OCI-LY1 (cell line): ENCODE data around the gene IQSEC1.

Experiments
- H2AFZ ChIP-seq: fragments of 200-600 bp; sonication (generic), shearing (Covaris generic); 2 replicates; pipeline ENCODE4 v1.6.0; 2014; ENCODE audit warnings: antibody characterized with exemption, mild to moderate bottlenecking, low read length
- H3F3A ChIP-seq: fragments of 200-600 bp; sonication (generic), shearing (Covaris generic); 2 replicates; pipeline ENCODE4 v1.6.0; 2014; ENCODE audit warnings: mild to moderate bottlenecking, antibody characterized with exemption, low read length, moderate library complexity; ENCODE audit not compliant: insufficient read depth
- H3K27ac ChIP-seq: fragments of 200-600 bp; sonication (generic); 2 replicates; pipeline ENCODE4 v1.5.1; 2014; ENCODE audit warnings: low read length, mixed run types, mild to moderate bottlenecking, low read depth; ENCODE audit not compliant: poor library complexity, severe bottlenecking
- H3K27me3 ChIP-seq: fragments of 200-600 bp; sonication (generic); 2 replicates; pipeline ENCODE4 v1.6.0; 2014; ENCODE audit warnings: antibody characterized with exemption, mild to moderate bottlenecking, low read length, moderate library complexity; ENCODE audit not compliant: insufficient read depth
- H3K36me3 ChIP-seq: fragments of 200-600 bp; sonication (generic); 2 replicates; pipeline ENCODE4 v1.6.1; 2014; ENCODE audit warnings: mild to moderate bottlenecking, antibody characterized with exemption, low read length, moderate library complexity, mixed read lengths; ENCODE audit not compliant: insufficient read depth
- H3K4me1 ChIP-seq: fragments of 200-600 bp; sonication (generic); 2 replicates; pipeline ENCODE4 v1.5.1; 2014; ENCODE audit warnings: mild to moderate bottlenecking, low read length, moderate library complexity; ENCODE audit not compliant: insufficient read depth, severe bottlenecking
- H3K4me2 ChIP-seq: fragments of 200-600 bp; sonication (generic), shearing (Covaris generic); 2 replicates; pipeline ENCODE4 v1.6.1; 2014; ENCODE audit warnings: low read length
- H3K4me3 ChIP-seq: fragments of 200-600 bp; sonication (generic); 2 replicates; pipeline ENCODE4 v1.5.1; 2014; ENCODE audit warnings: low read length, low read depth, mild to moderate bottlenecking, mixed read lengths; ENCODE audit not compliant: poor library complexity, severe bottlenecking
- H3K79me2 ChIP-seq: fragments of 200-600 bp; shearing (Covaris generic); 2 replicates; pipeline ENCODE4 v1.6.1; 2016; ENCODE audit warnings: mixed run types, low read length, mixed read lengths; ENCODE audit not compliant: insufficient read depth
- H3K9ac ChIP-seq: fragments of 200-600 bp; sonication (generic), shearing (Covaris generic); 2 replicates; pipeline ENCODE4 v1.6.1; 2014; ENCODE audit warnings: mild to moderate bottlenecking, low read length, mixed read lengths
- H3K9me2 ChIP-seq: fragments of 200-600 bp; sonication (generic), shearing (Covaris generic); 2 replicates; pipeline ENCODE4 v1.6.1; 2014; ENCODE audit warnings: low read depth, mild to moderate bottlenecking, low read length, mixed read lengths
- H3K9me3 ChIP-seq: fragments of 200-600 bp; shearing (Covaris generic); 2 replicates; pipeline ENCODE4 v1.6.1; 2014; ENCODE audit warnings: low read length, mixed read lengths
- H4K20me1 ChIP-seq: fragments of 200-600 bp; sonication (generic), shearing (Covaris generic); 2 replicates; pipeline ENCODE4 v1.6.0; 2016; ENCODE audit warnings: mild to moderate bottlenecking, low read length; ENCODE audit not compliant: insufficient read depth
- EZH2 ChIP-seq: fragments of 200-600 bp; sonication (generic), shearing (Covaris generic); IDR thresholded peaks from 2 replicates; pipeline ENCODE4 v1.8.0; 2017; ENCODE audit warnings: borderline replicate concordance, mixed run types, mild to moderate bottlenecking, antibody characterized with exemption, low read length, moderate library complexity, mixed read lengths
- TF ChIP-seq, protein P1 (sequence below): fragments of 200-600 bp; sonication (generic), shearing (Covaris generic); IDR thresholded peaks from 2 replicates; pipeline ENCODE4 v1.5.1; 2017; ENCODE audit warnings: mild to moderate bottlenecking, antibody characterized with exemption, low read length, moderate library complexity, mixed read lengths

The IQSEC1 gene

DNA sequence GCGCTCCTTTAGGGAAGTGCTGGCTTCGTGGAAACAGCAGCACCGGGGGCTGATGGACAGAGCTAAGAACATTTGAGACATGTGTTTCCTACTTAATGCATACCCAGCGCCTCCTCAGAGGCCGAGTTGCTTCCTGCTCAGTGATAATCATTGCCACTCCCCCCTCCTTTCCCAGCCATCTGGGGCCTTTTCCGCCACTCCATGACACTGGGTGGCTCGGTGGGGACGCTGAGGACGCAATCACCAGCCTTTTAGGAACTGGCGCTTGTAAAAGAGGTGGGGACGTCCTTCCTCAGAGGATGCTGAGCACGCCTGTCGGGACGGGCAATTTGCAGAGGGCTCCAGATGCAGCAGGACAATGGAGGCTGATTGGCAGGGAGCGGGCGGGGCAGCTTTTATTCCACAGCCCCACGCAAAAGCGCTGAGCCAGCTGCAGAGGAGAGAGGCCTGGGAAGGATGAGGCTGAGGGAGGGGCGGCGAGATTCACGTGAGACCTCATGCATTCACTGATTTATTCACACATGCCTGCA is 22.2 kb upstream of the IQSEC1 start:
- Histone ChIP-seq H3K4me3 (no peak overlapping the region), H3F3A (no peaks in the 10 kb centered on the region), H3K9ac (no peak overlapping the region), H3K4me1 (no peaks in the 10 kb centered on the region), H3K4me2 (no peak overlapping the region), H3K9me3 (no peaks in the 10 kb centered on the region), H3K36me3 (no peaks in the 10 kb centered on the region), H3K27me3 (0 out of 2 replicates have a peak, but pooled peaks cover 7% of the 10 kb centered on the region), H2AFZ (no peak overlapping the region), H3K79me2 (no peaks in the 10 kb centered on the region), H3K27ac (no peak overlapping the region), H4K20me1 (no peaks in the 10 kb centered on the region), H3K9me2 (no peaks in the 10 kb centered on the region)
- TF ChIP-seq, protein P1, sequence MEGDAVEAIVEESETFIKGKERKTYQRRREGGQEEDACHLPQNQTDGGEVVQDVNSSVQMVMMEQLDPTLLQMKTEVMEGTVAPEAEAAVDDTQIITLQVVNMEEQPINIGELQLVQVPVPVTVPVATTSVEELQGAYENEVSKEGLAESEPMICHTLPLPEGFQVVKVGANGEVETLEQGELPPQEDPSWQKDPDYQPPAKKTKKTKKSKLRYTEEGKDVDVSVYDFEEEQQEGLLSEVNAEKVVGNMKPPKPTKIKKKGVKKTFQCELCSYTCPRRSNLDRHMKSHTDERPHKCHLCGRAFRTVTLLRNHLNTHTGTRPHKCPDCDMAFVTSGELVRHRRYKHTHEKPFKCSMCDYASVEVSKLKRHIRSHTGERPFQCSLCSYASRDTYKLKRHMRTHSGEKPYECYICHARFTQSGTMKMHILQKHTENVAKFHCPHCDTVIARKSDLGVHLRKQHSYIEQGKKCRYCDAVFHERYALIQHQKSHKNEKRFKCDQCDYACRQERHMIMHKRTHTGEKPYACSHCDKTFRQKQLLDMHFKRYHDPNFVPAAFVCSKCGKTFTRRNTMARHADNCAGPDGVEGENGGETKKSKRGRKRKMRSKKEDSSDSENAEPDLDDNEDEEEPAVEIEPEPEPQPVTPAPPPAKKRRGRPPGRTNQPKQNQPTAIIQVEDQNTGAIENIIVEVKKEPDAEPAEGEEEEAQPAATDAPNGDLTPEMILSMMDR: no peak
- no peak for TF ChIP-seq EZH2

DNA sequence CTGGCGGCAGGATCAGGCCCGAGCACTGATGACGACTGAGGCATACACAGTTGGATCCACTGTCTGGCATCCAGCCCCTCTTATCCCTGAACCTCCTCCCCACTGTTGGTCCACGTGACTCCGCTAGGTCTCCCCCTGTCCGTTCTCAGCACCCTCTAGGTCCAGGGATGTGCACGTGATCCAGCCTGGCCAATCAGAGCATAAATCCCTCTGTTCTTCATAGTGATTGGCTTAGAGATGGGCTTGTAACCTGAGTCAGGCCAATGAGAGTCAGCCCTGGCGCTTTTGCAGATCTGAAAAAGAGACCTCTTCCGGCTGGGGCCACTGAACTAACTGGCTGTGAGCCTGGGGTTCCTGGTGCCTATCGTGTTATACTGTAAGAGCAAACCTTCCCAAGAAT is 20.5 kb upstream of the IQSEC1 start:
- no peaks in the 10 kb centered on the region for H3K4me1 ChIP-seq
- H3K79me2 ChIP-seq: no peaks in the 10 kb centered on the region
- no peak overlapping the region for H2AFZ ChIP-seq
- H4K20me1 ChIP-seq: no peaks in the 10 kb centered on the region
- no peaks in the 10 kb centered on the region for H3K36me3 ChIP-seq
- 0 out of 2 replicates have a peak, but pooled peaks cover 7% of the 10 kb centered on the region for H3K27me3 ChIP-seq
- no peak overlapping the region for H3K9ac ChIP-seq
- no peak overlapping the region for H3K4me2 ChIP-seq
- no peak overlapping the region for H3K27ac ChIP-seq
- TF ChIP-seq, protein P1: no peak
- TF ChIP-seq EZH2: no peak
- H3F3A ChIP-seq: no peaks in the 10 kb centered on the region
- no peak overlapping the region for H3K4me3 ChIP-seq
- H3K9me3 ChIP-seq: no peaks in the 10 kb centered on the region
- no peaks in the 10 kb centered on the region for H3K9me2 ChIP-seq

DNA sequence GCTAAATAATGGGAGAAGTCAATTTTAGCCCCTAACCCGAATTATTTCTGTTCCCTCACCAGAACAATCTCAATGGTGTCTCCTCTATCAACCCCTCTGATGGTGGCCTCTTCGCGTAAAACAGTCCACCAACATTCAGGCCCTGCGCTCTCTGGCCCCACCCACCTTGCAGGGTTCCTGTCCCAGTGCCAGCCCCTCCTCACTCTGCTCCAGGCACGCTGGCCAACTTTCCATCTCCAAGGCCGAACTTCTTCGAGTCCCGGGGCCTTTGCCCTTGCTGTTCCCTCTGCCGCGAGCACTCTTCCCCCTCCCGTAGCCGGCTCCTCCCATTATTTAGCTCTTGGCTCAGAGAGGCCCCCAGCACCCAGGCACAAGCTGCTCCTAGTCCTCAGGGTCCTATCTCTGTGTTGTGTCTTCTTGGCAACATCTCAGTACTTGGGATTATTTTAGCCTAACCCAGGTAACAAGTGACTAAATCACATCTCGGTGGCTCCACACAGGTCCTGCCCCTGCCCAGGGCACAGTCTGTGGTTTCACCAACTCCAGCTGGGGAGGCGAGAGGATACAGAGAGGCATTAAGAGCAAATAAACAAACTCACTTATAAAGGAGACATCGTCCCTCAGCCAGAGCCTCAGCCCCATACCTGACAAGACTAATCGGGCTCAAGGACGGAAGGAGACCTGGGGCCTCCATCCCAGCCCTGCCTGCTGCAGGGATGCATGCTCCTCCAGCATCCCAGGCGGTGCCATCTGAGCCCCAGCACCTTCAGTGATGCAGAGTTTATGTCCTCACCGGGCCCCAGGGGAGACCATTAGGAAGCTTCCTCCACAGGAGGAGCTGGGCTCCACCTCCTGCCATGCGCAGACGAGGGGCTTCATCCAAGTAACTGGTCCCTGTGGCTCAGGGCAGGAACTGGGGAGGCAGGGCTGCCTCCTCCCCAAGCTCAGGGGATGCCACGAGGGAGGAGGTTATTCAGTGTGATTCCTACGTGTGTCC is 19.7 kb upstream of the IQSEC1 start:
- Histone ChIP-seq H3K27ac (no peak overlapping the region), H3K36me3 (no peaks in the 10 kb centered on the region), H2AFZ (no peak overlapping the region), H4K20me1 (no peaks in the 10 kb centered on the region), H3K9ac (no peak overlapping the region), H3K27me3 (0 out of 2 replicates have a peak, but pooled peaks cover 4% of the 10 kb centered on the region), H3K9me2 (no peaks in the 10 kb centered on the region), H3K4me2 (no peak overlapping the region), H3K79me2 (no peaks in the 10 kb centered on the region), H3K9me3 (no peaks in the 10 kb centered on the region), H3F3A (no peaks in the 10 kb centered on the region), H3K4me1 (peaks cover 5% of the 10 kb centered on the region), H3K4me3 (no peak overlapping the region)
- TF ChIP-seq EZH2: no peak
- TF ChIP-seq, protein P1: no peak
